ENCODE data around the gene TMEM181.

GRCh38 chr6:158635427-158636073 is 75.7 kb downstream of the TMEM181 start:
- TF ChIP-seq CTCF (IDR thresholded peaks at IDR 0.05; ENCODE audit: insufficient read depth, low read depth, low read length), result no peak
- no peak for TF ChIP-seq EZH2 (IDR thresholded peaks at IDR 0.05; ENCODE audit: insufficient read depth, low read length)
